Placental epithelial cell (primary cell): ENCODE results near the gene ARHGAP23. TPM values are rescaled to one million over a fixed set of nuclear protein-coding genes. Genes with fewer than 3 reads are reported as not detected.

ENCODE experiments used
- total RNA-seq: library from RNA; depleted of rRNA; stranded (reverse); fragments of >200 nt; gene quantifications from 2 replicates; pipeline ENCODE4 v1.2.3, GENCODE V29; 2012

The ARHGAP23 gene, protein sequence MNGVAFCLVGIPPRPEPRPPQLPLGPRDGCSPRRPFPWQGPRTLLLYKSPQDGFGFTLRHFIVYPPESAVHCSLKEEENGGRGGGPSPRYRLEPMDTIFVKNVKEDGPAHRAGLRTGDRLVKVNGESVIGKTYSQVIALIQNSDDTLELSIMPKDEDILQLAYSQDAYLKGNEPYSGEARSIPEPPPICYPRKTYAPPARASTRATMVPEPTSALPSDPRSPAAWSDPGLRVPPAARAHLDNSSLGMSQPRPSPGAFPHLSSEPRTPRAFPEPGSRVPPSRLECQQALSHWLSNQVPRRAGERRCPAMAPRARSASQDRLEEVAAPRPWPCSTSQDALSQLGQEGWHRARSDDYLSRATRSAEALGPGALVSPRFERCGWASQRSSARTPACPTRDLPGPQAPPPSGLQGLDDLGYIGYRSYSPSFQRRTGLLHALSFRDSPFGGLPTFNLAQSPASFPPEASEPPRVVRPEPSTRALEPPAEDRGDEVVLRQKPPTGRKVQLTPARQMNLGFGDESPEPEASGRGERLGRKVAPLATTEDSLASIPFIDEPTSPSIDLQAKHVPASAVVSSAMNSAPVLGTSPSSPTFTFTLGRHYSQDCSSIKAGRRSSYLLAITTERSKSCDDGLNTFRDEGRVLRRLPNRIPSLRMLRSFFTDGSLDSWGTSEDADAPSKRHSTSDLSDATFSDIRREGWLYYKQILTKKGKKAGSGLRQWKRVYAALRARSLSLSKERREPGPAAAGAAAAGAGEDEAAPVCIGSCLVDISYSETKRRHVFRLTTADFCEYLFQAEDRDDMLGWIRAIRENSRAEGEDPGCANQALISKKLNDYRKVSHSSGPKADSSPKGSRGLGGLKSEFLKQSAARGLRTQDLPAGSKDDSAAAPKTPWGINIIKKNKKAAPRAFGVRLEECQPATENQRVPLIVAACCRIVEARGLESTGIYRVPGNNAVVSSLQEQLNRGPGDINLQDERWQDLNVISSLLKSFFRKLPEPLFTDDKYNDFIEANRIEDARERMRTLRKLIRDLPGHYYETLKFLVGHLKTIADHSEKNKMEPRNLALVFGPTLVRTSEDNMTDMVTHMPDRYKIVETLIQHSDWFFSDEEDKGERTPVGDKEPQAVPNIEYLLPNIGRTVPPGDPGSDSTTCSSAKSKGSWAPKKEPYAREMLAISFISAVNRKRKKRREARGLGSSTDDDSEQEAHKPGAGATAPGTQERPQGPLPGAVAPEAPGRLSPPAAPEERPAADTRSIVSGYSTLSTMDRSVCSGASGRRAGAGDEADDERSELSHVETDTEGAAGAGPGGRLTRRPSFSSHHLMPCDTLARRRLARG (N-terminal part only)
- 24.3 and 39.5 TPM in 2 replicates for total RNA-seq

DNA sequence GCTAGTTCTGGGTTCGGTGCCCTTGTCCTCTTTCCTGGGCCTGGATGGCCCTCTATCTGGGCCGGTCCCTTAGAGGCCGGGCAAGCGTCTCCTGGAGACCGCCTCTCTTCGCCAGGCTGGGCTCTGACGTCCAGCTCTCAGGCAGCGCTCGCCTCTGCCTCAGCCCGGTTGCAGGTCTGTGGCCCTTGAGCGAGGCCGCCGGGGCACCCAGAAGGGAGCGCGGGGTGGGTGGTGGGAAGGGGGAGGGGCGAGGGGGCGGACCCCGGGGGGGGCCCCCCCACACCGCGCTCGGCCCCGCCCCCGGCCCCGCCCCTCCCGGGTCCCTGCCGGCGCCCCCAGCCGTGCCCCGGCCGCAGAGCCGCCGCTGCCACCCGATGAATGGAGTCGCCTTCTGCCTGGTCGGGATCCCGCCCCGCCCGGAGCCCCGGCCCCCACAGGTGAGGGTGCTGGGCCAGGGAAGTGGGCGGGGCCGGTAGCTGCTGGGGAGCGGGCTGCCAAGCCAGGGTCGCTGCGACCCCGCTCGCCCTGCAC is at the start of gene ARHGAP23:
Gene ARHGAP23, plus strand, starts transcription at position 353 of the 531 bp plus-strand sequence. Its CDS starts 22 bp downstream, at position 375.

Other genes starting within 250 kb of the ARHGAP23 start
- not detected in 2 replicates for gene TBC1D3, start 235.9 kb upstream of the ARHGAP23 start, total RNA-seq
- gene MRPL45, start 131.3 kb upstream of the ARHGAP23 start, total RNA-seq: 35.6 and 43.6 TPM in 2 replicates
- gene GPR179, start 84.5 kb upstream of the ARHGAP23 start, total RNA-seq: under 0.01 TPM in 1 of 2 replicates, not detected in the other
- gene SOCS7, start 76.6 kb upstream of the ARHGAP23 start, total RNA-seq: 20.4 and 35.9 TPM in 2 replicates
- gene SRCIN1, start 177.5 kb downstream of the ARHGAP23 start, total RNA-seq: 0.22 TPM in 1 of 2 replicates, not detected in the other
- gene EPOP, start 246.5 kb downstream of the ARHGAP23 start, total RNA-seq: 2.4 and 6.2 TPM in 2 replicates